CD4-positive, CD25-positive, alpha-beta regulatory T cell (primary cell): Measurements from ENCODE around the gene SLC35E3. TPM values are rescaled to one million over a fixed set of nuclear protein-coding genes. Genes with fewer than 3 reads are reported as not detected.
A peak's percentile ranks its signal among the peaks of the same experiment; 100 is the strongest.

Experiments
- ATAC-seq, 2 donors: fragments of 150-1000 bp; cut with Tn5 transposase; one replicate each; pipeline ENCODE4 v1.10.0; 2021; ENCODE audit warnings: low read depth in 2 of 2, moderate number of reproducible peaks in 2 of 2, moderate library complexity in 1 of 2
- DNase-seq, 3 donors: peaks; one replicate each; pipeline versions ENCODE4 v3.0.0 to v3.0.0-alpha.2; 2012 to 2022; ENCODE audit warnings: mixed read lengths in 1 of 3
- H3K27ac ChIP-seq: one replicate; pipeline ENCODE4 v1.7.0; 2013; ENCODE audit warnings: mild to moderate bottlenecking, low read length; ENCODE audit not compliant: insufficient read depth, poor library complexity, severe bottlenecking
- H3K27me3 ChIP-seq: one replicate; pipeline ENCODE4 v1.7.0; 2013; ENCODE audit warnings: low read length; ENCODE audit not compliant: control insufficient read depth, insufficient read depth
- H3K36me3 ChIP-seq: one replicate; pipeline ENCODE4 v1.7.0; 2013; ENCODE audit warnings: mild to moderate bottlenecking, low read length, moderate library complexity; ENCODE audit not compliant: control insufficient read depth, insufficient read depth
- H3K4me1 ChIP-seq: 2 replicates; pipeline ENCODE4 v1.7.0; 2013; ENCODE audit warnings: mild to moderate bottlenecking, low read length; ENCODE audit not compliant: insufficient read depth, control insufficient read depth, poor library complexity, severe bottlenecking
- H3K4me3 ChIP-seq: one replicate; pipeline ENCODE4 v1.7.0; 2013; ENCODE audit warnings: low read depth, mild to moderate bottlenecking, low read length, moderate library complexity
- H3K9me3 ChIP-seq, 2 experiments: 1 replicate in 1 of 2; 2 replicates in 1 of 2; pipeline ENCODE4 v1.7.0; 2013; ENCODE audit warnings: low read length in 2 of 2, mild to moderate bottlenecking in 1 of 2, moderate library complexity in 1 of 2; ENCODE audit not compliant: control insufficient read depth in 2 of 2
- H3K27ac Mint-ChIP-seq, 3 donors: one replicate each; pipeline ENCODE4 v1.8.0; 2020 to 2022; ENCODE audit warnings: mild to moderate bottlenecking in 3 of 3, mixed read lengths in 3 of 3, moderate library complexity in 2 of 3
- H3K27me3 Mint-ChIP-seq: one replicate; pipeline ENCODE4 v1.8.0; 2022; ENCODE audit warnings: mild to moderate bottlenecking, mixed read lengths
- H3K36me3 Mint-ChIP-seq: one replicate; pipeline ENCODE4 v1.8.0; 2020; ENCODE audit warnings: mixed read lengths
- H3K4me1 Mint-ChIP-seq, 4 donors: one replicate each; pipeline ENCODE4 v1.8.0; 2020 to 2022; ENCODE audit warnings: mixed read lengths in 4 of 4, mild to moderate bottlenecking in 1 of 4
- H3K4me3 Mint-ChIP-seq, 4 donors: one replicate each; pipeline ENCODE4 v1.8.0; 2020 to 2022; ENCODE audit warnings: mild to moderate bottlenecking in 4 of 4, mixed read lengths in 4 of 4, moderate library complexity in 3 of 4
- H3K9me3 Mint-ChIP-seq, 7 donors: one replicate each; pipeline ENCODE4 v1.8.0; 2020 to 2022; ENCODE audit warnings: mixed read lengths in 7 of 7, mild to moderate bottlenecking in 3 of 7, moderate library complexity in 2 of 7
- polyA plus RNA-seq, 4 donors: library from polyadenylated mRNA; unstranded; fragments of 300-500 nt; fragmentation: Illumina TruSeq; gene quantifications; one replicate each; pipeline ENCODE4 v1.2.3, GENCODE V29; 2021
- total RNA-seq: library from RNA; stranded (reverse); gene quantifications from one replicate; pipeline ENCODE4 v1.2.3, GENCODE V29; 2022

SLC35E3 gene
- total and polyA plus RNA-seq, 5 donors from 2014 or later = 12.1 to 20.2 (median 14.5) TPM

DNA sequence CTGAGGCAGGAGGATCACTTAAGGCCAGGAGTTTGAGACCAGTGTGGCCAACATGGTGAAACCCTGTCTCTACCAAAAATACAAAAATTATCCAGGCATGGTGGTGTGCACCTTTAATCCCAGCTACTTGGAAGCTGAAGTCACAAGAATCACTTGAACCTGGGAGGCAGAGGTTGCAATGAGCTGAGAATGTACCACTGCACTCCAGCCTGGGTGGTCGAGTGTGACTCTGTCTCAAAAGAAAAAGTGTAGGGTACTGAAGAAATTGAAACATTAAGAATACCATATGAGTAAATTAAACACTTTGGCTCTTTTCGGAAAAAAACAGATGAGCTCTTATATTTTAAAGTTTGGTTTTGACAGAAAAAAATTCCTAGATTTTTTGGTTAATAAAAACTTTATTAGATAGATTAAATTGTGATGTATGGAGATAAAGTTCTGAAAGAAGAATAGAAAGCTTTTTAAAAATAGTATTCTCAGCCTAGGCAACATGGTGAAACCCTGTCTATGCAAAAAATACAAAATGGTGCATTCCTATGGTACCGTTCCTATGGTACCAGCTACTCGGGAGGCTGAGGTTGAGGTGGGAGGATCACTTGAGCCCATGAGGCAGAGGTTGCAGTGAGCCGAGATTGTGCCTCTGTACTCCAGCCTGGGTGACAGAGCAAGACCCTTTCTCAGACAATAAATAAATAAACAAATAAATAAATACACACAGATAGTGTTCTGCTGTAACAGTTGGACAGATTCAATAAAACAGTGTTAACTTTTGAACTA lies 82.1 kb downstream of the SLC35E3 start:
- ATAC-seq (no peak), DNase-seq (no peak)
- Mint-ChIP-seq H3K27ac (peak overlapping the region in 1 of 3 donors; percentile 74), H3K36me3 (peaks cover 39% of the 10 kb centered on the region), H3K9me3 (no peaks in the 10 kb centered on the region), H3K4me1 (peaks cover 10 to 20% (median 13%) of the 10 kb centered on the region in 4 donors), H3K4me3 (no peak overlapping the region), H3K27me3 (no peaks in the 10 kb centered on the region)
- Histone ChIP-seq H3K27ac (no peak overlapping the region), H3K4me1 (no peaks in the 10 kb centered on the region), H3K27me3 (no peaks in the 10 kb centered on the region), H3K36me3 (peaks cover 71% of the 10 kb centered on the region), H3K9me3 (no peaks in the 10 kb centered on the region), H3K4me3 (no peak overlapping the region)

DNA sequence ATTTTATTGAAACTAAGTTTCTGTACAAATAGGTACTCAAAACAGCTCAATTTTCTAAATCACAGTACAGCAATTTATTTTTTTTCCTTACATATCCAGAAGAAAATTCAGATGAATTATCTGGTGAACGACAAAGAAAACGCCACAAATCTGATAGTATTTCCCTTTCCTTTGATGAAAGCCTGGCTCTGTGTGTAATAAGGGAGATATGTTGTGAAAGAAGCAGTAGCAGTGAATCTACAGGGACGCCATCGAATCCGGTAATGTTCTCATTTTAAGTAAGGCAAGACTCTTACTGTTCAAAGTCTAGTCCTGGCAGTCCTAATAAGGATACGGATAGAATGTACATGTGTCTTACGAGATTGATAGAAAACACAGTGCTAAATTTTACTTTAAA lies 82.7 kb downstream of the SLC35E3 start:
- H3K36me3 Mint-ChIP-seq = peaks cover 34% of the 10 kb centered on the region
- H3K27me3 Mint-ChIP-seq = no peaks in the 10 kb centered on the region
- H3K27ac ChIP-seq = no peak overlapping the region
- ATAC-seq (no peak), DNase-seq (no peak)
- no peaks in the 10 kb centered on the region for H3K9me3 ChIP-seq
- H3K4me3 Mint-ChIP-seq = no peak overlapping the region
- peaks cover 5 to 14% (median 9%) of the 10 kb centered on the region in 4 donors for H3K4me1 Mint-ChIP-seq
- H3K27ac Mint-ChIP-seq = no peak overlapping the region
- no peaks in the 10 kb centered on the region for H3K4me1 ChIP-seq
- peaks cover 69% of the 10 kb centered on the region for H3K36me3 ChIP-seq
- H3K27me3 ChIP-seq = no peaks in the 10 kb centered on the region
- H3K4me3 ChIP-seq = no peak overlapping the region
- no peaks in the 10 kb centered on the region for H3K9me3 Mint-ChIP-seq

Other genes with a start within 250 kb of the SLC35E3 start
- 290 TPM for gene RAP1B, start 135.3 kb upstream of the SLC35E3 start, total RNA-seq
- gene RAP1B, start 135.3 kb upstream of the SLC35E3 start, polyA plus RNA-seq = 100 to 1,000 TPM; 399 to 465 (median 425) TPM
- 37.0 TPM for gene NUP107, start 59.2 kb upstream of the SLC35E3 start, total RNA-seq
- gene NUP107, start 59.2 kb upstream of the SLC35E3 start, polyA plus RNA-seq = 10 to 100 TPM; 28.9 to 36.7 (median 31.8) TPM
- gene MDM2, start 62.0 kb downstream of the SLC35E3 start, total RNA-seq = 101 TPM
- 10 to 100 TPM; 21.8 to 26.4 (median 23.3) TPM for gene MDM2, start 62.0 kb downstream of the SLC35E3 start, polyA plus RNA-seq
- 5.6 TPM for gene CPM, start 187.0 kb downstream of the SLC35E3 start, total RNA-seq
- 1 to 10 TPM; 2.5 to 7.9 (median 5.2) TPM for gene CPM, start 187.0 kb downstream of the SLC35E3 start, polyA plus RNA-seq